HG03135 (cell line): ENCODE measurements around the gene MT1E.
"Not testable (repeated sequence)": the region's sequence is repeated elsewhere in the genome, so short reads cannot be mapped to it uniquely, and the experiment has no call there.

Experiments used
- ATAC-seq: cut with Tn5 transposase; IDR thresholded peaks from one replicate; pipeline ENCODE4 v1.9.1; 2021; ENCODE audit warnings: mild to moderate bottlenecking, moderate library complexity; ENCODE audit not compliant: unreplicated experiment

MT1E gene

DNA sequence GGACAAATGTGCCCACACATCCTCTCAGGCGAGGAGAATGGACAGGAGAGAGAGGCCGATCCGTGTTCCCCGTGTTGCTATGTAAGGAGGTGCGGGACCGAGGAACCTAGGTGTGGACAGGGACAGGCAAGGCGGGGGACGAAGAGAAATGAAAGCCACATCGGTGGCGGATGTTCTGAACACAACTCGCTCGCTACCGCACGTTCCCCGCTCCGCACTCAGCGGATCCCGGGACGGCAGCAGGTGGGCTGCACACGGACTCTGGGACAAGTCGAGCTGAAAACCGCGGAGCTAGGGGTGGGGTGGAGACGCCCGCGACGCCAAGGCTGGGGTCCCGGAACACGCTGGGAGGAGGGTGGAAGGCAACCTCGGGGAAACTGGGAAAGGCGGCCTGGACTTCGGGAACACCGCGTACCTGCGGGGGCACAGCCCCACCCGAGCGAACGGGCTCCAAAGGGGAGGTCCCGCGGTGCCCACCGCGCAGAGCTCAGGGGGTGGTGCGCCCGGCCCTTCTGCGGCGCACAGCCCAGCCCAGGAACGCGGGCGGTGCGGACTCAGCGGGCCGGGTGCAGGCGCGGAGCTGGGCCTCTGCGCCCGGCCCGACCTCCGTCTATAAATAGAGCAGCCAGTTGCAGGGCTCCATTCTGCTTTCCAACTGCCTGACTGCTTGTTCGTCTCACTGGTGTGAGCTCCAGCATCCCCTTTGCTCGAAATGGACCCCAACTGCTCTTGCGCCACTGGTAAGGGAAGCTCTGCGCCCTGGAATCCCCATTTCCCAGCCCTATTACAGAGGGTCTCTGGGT lies at the start of gene MT1E:
Gene MT1E, plus strand, starts transcription at position 642 of the 803 bp plus-strand sequence. Its CDS starts 71 bp downstream, at position 713.
- ATAC-seq, result peak; percentile 55

DNA sequence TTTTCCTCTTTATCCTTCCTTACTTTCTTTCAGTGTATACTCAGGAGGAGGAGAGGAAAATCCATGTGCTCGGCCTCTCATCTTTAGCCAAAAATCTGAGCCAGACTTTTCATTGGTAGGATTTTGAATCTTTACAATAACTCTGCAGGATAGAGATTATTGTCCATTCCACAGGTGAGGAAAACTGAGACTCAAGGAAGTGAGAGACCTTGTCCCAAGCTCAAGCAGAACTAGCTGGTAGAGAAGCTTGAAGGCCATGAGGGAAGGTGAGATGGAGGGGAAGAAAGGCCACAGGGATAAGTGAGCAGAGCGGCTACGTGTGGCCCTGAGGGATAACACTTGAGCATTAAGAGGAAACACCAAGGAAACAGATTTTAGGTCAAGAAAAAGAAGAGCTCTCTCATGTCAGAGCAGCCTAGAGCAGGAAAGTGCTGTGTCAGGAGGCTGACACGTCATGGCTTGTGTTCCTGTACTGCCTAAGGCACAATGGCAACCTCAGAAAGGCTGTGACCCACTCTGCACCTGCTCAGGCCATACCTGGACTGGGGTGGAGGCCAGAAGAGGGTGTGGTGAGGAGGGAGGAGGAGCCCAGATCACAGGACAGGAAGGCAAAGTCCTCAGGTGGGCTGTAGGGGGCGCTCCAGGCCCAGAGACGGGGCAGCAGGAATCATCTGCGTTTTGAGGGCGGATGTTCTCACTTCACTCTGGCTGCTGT lies 48.8 kb upstream of the MT1E start:
- ATAC-seq, result peak; percentile 88

DNA sequence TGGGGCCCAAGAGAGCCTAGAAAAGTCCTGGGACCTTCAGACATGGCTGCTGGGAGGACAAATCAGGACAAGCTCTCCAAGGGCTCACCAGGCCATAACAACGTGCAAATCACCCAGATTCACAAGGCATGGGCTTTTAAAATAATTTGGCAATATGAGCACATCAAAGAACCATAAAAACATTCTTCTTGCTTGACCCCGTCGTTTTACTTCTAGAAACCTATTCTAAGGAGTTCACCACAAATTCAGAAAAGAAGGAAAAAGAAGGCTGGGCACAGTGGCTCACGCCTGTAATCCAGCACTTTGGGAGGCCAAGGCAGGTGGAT lies 48.3 kb upstream of the MT1E start:
- no peak for ATAC-seq

DNA sequence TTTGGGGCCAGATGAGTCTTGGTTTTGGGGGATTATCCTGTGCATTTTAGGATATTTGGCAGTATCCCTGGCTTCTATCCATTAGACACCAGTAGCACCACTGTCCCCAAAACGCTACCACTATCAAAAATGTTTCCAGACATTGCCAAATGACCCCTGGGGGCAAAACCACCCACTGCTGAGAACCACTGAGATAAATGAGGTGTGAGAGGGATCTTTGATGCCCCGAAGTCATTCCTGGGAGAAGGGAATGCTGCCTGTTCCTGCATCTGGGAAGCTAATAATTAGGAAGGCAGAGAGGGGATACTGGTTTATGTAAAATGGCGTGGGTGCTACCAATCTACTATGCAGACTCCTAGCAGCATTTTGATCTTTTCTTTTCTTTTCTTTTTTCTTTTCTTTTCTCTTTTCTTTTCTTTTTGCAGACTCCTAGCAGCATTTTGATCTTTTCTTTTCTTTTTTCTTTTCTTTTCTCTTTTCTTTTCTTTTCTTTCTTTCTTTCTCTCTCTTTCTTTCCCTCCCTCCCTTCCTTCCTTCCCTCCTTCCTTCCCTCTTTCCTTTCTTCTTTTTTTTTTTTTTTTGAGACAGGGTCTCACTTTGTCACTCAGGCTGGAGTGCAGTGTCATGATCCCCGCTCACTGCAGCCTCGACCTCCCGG lies 45.1 kb upstream of the MT1E start:
- ATAC-seq, result no peak

DNA sequence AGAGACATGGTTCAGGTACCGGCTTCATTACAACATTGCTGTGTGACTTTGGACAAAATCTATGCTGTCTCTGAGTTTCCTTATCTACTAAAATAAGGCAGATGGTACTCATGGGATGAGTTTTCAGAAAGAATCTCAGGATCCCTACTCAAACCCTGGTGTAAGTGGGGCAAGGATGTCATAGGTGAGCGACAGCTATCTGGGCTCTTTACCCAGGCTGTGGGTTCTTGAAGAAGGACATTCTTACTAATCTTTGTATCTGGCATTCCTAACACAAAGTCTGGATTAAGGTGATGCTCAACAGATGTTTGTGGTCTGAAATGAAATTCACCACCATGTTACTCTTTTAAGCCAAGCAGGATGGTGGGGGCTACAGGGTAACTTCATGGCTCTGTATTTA lies 42.7 kb upstream of the MT1E start:
- not testable (repeated sequence) for ATAC-seq

DNA sequence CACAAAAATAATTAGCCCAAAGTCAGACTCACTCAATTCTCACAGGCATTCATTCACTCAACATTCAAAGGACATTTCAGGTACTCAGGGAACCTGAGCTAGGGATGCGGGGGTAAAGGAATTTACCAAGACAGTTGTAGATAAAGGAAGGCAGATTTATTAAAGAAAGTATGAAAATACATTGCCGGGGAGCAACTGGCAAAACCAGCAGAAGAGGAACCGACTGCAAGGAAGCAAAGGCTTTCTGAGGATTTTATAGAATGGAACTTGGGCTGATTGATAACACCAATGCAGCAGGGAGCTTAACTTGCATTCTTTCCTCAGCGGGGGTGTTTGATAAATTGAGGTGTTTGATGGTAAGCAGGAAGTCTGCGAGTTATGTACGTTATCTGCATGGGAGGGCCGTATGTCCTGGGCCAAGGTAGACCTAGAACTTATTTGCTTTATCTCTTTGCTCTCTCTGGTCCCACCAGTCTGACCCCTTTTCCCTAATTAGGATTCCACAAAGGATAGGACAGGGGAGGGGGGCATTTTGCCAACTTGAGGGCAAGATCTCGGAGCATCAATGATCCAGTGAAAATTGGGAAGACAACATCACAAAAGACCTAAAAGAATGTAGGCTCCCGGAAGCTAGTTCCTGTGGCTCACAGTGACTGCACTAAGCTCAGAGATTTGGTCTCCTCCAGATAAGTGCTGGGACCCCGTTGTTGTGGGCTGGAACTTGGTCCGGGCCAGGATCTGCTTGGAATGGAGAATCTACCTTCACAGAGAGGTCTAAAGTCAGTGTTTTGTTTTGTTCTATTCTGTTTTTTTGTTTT lies 42.0 kb upstream of the MT1E start:
- ATAC-seq, result no peak

GRCh38 chr16:56584276-56584675 lies 41.3 kb upstream of the MT1E start:
- ATAC-seq, result no peak

GRCh38 chr16:56588781-56589140 lies 36.8 kb upstream of the MT1E start:
- no peak for ATAC-seq

- ATAC-seq, result no peak
These were observed 36.2 kb upstream of the MT1E start, which contains the start of gene MT3 for GRCh38 chr16:56589141-56590039. Gene MT3 (plus strand): TSS chr16:56589528. CDS start chr16:56589591, 63 bp downstream.

- no peak for ATAC-seq
These were observed 34.1 kb upstream of the MT1E start for GRCh38 chr16:56591377-56592060.

DNA sequence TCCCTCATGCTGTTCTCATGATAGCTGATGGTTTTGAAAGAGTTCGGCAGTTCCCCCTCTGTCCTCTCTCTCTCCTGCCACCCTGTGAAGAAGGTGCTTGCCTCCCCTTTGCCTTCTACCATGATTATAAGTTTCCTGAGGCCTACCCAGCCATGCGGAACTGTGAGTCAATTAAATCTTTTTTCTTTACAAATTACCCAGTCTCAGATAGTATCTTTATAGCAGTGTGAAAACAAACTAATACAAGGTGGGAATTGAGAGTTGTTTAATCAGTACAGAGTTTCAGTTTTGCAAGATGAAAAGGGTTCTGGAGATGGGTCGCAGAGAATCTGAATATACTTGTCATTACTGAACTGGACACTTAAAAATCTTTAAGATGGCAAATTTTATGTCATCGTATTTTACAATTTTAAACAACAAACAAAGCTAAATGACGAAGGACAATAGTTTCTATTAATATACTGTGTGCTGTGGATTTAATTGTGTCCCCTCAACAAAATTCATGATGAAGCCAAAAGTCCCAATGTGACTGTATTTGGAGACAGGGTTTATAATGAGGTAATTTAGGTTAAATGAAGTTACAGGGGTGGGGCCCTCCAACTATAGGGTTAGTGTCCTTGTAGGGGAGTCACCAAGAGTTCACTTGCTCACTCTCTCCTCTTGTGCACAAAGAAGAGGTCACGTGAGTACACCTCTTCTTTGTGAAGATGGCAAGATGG lies 31.8 kb upstream of the MT1E start:
- ATAC-seq, result no peak

DNA sequence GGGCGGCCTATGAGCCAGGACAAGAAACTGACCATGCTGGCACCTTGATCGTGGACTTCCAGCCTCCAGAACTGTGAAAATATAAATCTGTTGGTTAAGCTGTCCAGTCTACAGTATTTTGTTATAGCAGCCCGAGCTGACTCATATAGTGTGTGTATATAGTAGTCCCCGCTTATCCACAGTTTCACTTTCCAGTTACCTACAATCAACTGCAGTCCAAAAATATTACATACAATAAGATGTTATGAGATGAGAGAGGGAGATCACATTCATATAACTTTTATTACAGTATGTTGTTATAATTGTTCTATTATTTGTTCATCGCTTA lies 31.3 kb upstream of the MT1E start:
- ATAC-seq, result no peak

DNA sequence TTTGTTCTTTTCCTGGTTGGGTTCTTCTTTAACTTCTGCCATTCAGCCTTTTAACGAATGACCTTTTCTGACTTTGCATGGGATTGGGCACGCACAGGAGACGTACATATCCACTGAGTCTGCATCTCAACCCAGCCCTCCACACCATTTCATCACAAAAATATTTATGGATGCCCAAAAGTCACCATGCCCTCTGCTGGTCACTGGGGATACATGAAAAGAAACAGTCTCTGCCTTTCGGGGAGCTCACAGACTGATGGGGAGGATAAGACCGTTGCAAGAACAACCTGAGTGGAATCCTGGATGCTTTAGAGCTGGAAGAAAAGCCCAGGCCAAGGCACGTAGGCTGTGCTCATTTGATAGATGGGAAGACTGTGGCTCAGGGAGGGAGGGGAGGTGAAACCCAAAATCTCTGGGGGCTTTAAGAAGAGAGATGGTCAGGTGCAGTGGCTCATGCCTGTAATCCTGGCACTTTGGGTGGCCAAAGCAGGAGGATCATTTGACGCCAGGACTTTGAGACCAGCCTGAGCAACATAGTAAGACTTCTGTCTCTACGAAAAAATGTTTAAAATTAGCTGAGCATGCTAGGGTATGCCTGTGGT lies 25.1 kb upstream of the MT1E start:
- no peak for ATAC-seq

DNA sequence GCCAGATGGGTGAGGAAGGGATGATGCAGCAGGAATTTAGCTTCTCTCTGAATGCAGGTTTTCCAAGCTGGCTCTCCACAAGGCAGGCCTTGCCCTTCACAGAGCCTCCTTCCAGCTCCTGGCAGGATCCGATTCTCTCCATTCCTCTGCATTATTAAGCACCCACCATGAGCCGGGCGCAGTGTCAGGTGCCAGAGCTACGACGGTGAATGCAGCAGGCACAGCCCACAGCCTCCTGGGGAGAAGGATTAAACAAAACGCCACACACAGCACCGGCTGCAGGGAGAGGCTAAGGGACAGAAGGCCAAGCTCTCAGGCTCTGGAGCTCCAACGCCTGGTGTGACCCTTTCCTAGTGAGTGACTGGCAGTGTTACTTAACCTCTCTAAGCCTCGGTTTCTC lies 24.3 kb upstream of the MT1E start:
- ATAC-seq, result no peak

DNA sequence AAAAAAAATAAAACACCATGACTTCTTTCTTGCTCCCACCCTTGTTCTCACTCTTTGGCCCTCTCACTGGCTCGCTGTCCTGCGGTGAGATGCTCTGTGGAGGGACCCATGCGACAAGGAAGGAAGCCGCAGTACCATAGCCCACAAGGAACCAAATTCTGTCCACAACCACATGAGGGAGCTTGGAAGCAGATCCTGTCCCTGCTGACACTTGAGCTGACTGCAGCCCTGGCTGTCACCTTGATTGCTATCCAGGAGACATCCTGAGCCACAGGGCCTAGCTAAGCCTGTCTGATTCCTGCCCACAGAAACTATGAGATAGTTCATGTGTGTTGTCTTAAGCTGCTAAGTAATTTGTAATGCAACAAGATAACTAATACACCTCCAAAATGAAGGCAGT lies 22.0 kb upstream of the MT1E start:
- ATAC-seq, result no peak

- ATAC-seq, result no peak
These were observed 20.6 kb upstream of the MT1E start for GRCh38 chr16:56604966-56605365.

GRCh38 chr16:56605475-56605874 lies 20.1 kb upstream of the MT1E start:
- no peak for ATAC-seq

- ATAC-seq, result no peak
These were observed 19.5 kb upstream of the MT1E start for GRCh38 chr16:56606071-56606475.
